ENCODE measurements around the gene FANCI.
"Not testable (repeated sequence)": the region's sequence is repeated elsewhere in the genome, so short reads cannot be mapped to it uniquely, and the experiment has no call there.

Gene FANCI

GRCh38 chr15:89225588-89225987, 18.2 kb upstream of the FANCI start:
- no peak for DNase-seq (ENCODE audit: low read depth)

GRCh38 chr15:89226359-89227221, 17.2 kb upstream of the FANCI start:
- no peak for DNase-seq (ENCODE audit: low read depth)

DNA sequence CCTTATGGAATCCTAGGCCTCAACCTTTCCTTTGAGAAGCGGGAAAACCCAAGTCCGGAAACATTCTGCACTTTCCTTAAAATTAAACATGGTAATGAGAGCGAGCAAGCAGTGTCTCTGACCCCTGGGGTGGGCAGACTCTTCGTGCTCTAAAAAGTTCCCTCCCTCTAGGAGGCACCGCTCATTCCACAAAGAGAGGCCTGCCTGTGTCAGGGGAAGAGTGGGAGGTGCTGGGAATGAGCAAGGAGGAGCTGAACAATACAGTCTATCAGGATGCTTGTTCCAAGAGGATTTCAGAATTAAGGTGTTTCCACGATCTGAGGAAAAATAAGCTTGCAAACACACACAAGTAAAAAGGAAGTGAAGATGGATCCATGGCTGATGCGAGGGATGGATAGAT, 16.4 kb upstream of the FANCI start:
- DNase-seq (ENCODE audit: low read depth): no peak

DNA sequence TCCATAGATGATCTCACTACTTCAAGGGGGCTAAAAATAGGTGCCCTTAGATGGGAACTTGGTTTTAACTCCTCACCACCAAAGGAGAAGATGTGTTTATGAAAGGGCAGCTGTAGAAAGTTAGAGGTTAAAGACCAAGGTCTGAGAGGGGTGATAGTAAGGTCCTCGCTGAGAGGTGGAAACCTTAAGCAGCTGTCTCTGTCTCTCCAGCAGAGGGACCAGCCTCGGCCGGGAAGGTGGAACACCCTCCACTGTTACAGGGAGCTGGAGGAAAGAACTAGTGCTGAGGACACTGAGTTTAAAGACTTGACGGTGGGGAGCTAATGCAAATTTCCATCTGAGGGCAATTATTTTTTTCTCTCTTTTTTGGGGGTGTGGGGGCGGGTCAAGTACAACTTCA, 13.5 kb upstream of the FANCI start:
- no peak for DNase-seq (ENCODE audit: low read depth)

DNA sequence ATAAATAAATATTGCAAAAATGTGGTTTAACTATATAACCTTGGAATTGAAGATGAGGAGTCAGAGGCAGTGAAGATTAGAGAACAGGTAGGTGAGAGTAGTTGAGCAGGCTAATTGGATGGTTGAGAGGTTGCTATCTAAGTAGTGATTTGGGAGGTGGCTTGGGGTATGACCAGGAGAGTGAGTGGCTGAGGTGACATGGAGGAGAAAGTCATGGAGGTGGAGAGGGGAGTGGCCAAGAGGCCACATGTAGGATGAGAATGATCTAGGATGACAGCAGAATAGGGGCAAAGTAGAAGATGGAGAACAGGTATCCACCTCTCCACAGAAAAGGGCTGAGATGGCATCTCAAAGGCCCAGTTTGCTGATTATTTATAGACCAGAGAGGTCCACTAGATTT, 11.9 kb upstream of the FANCI start:
- no peak for DNase-seq (ENCODE audit: low read depth)

DNA sequence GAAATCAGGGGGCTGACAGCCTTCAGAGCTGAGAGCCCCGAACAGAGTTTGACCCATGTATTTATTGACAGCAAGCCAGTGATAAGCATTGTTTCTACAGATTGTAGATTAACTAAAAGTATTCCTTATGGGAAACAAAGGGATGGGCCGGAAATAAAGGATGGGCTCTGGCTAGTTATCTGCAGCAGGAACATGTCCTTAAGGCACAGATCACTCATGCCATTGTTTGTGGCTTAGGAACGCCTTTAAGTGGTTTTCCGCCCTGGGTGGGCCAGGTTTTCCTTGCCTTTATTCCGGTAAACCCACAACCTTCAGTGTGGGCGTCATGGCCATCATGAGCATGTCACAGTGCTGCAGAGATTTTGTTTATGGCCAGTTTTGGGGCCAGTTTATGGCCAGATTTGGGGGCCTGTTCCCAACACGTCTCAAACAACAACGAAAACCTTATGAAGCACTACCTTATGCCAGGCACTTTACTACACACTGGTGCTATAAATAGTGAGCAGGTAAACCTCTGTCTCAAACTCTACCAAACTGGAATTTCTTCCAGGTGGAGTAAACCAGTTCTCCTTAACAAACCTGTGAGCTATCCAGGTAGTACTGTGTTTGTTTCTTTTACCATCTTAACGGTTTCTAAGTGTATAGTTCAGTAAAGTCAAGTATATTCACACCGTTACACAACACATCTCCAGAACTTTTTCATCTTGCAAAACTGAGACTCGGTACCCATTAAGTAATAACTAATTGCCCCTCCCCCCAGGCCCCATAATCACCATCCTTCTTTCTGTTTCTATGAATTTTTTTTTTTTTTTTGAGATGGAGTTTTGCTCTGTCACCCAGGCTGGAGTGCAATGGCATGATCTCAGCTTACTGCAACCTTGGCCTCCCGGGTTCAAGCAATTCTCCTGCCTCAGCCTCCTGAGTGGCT, 3.6 kb upstream of the FANCI start:
- DNase-seq (ENCODE audit: low read depth): not testable (repeated sequence)

DNA sequence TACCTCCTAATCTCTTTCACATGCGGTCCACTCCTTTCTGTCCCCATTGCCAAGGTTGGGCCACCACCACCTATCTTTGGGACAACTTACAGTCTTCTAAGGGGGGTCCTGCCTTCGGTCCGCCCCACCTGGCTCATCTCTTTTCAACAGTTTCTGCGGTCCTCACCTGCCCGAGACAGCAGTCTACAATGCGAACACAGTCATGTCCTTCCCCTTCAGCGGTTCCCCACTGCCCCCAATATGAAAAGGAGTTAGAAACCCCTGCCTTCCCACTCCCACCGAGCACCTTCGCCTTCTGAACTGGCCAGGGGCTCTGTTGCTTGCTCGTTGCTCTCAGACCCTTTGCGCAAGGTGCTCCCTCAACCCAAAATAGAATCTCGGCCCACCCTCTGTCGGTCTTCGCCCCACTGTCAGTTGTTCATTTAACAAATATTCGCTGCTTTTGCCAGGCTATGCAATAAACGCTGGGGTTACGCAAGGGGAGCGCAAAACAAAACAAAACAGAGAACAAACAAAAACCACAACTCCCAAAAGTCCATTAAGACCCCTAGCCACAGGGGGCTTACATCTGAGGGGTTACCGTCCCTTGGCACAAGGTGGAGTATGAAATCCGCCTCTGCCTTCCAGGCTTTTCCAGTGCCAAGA, 611 bp upstream of the FANCI start:
- DNase-seq (ENCODE audit: low read depth): no peak

- no peak for DNase-seq (ENCODE audit: low read depth)
Observed at GRCh38 chr15:89244574-89244903, 760 bp downstream of the FANCI start.

GRCh38 chr15:89247446-89247845, 3.7 kb downstream of the FANCI start:
- no peak for DNase-seq (ENCODE audit: low read depth)

GRCh38 chr15:89248584-89248983, 4.8 kb downstream of the FANCI start:
- no peak for DNase-seq (ENCODE audit: low read depth)

DNA sequence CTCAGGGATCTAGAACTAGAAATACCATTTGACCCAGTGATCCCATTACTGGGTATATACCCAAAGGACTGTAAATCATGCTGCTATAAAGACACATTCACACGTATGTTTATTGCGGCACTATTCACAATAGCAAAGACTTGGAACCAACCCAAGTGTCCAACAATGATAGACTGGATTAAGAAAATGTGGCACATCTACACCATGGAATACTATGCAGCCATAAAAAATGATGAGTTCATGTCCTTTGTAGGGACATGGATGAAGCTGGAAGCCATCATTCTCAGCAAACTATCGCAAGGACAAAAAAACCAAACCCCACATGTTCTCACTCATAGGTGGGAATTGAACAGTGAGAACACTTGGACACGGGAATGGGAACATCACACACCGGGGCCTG, 6.4 kb downstream of the FANCI start:
- not testable (repeated sequence) for DNase-seq (ENCODE audit: low read depth)

- DNase-seq (ENCODE audit: low read depth): not testable (repeated sequence)
Observed at GRCh38 chr15:89277281-89277680, 33.5 kb downstream of the FANCI start.

DNA sequence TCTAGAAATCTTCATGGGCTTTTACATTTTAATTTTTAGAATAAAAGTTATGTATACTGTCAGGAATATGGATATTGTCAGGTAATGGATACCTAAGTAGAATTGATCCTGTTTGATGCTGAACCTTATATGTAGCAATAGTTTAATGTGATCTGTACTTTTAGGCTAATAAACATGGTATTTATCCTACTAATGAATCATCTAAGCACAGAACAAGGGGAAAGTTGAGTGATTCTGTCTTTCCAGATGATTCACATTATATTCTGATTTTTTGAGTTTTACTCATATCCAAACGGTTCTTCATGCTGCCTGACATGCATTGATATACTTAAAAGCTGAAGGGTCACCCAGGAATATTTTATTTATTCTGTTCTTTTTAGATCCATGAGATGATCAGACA, 34.5 kb downstream of the FANCI start:
- no peak for DNase-seq (ENCODE audit: low read depth)

DNA sequence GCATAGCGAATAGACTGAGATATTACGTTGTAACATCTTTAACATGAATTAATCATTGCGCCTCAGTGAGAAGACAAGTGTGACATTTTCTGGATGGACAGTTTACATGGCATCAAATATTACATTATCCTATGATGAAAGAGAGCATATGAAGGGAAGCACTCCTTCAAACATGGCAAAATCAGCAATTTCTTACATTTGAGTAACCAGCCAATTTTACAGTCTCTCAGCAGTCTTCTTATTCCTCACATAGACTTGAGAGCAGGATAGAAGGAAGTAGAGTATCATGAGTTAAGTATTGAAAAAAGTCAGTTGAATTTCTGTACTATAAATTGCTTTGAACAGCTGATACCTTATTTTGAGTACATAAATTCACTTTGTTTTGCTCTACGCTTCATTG, 38.9 kb downstream of the FANCI start:
- no peak for DNase-seq (ENCODE audit: low read depth)

DNA sequence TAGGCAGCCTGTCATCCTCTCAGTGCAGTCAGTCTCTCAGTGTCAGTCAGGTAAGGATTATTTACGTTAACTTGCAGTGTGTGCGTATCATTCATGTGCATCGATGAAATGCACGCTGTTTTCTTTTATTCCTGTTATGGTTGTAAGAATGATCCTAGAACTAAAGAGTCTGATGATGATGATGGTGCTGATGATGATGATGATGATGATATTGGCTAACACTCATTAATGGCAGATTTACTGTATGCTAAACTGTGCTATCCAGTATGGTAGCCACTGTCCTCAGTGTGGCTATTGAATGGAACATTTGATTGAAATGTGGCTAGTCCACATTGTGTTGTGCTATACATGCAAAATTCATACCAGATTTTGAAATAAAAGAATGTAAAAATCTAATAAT, 39.4 kb downstream of the FANCI start:
- no peak for DNase-seq (ENCODE audit: low read depth)

DNA sequence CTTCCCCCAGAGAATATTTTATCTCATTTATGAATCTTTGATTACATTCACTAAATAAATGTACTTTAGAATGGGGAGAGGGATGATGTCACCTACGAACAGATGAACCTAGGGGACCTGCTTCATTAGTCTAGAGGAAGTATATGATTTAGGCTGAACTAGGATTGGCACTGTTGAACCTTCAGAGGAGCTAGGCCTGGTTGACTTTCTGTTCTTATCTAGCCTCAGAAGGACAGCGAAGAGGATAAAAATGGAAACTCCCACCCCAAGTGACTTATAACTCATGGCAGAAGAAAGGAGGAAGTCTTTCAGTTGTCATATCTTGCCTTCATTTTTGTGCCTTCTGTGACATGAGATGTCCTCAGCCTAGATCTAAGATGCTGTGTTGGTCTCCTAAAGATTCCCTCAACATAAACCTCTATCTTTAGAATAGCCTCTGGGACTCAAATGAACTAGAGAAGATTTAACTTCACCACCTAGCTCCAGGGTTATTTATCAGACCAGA, 48.2 kb downstream of the FANCI start:
- no peak for DNase-seq (ENCODE audit: low read depth)

- no peak for DNase-seq (ENCODE audit: low read depth)
Observed at GRCh38 chr15:89293012-89293411, 49.2 kb downstream of the FANCI start.

DNA sequence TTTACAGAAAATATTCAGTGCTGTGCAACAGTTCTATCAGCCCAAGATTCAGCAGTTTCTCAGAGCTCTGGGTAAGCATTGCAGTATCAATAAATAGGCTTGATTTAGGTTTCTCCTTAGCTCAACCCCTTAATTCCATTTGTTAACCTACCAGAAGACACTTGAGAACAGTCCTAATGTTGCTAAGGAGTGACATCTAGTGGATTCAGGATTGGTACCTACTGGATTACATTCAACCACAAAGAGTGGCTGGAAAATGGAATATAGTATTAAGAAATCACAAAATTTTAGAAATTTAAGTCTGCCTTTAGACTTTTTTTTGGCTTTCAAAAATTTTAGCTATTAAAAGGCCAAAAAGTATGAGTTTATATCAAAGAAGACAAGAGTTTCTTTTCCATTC, 56.1 kb downstream of the FANCI start:
- DNase-seq (ENCODE audit: low read depth): no peak

GRCh38 chr15:89301304-89302089, 57.7 kb downstream of the FANCI start:
- no peak for DNase-seq (ENCODE audit: low read depth)

DNA sequence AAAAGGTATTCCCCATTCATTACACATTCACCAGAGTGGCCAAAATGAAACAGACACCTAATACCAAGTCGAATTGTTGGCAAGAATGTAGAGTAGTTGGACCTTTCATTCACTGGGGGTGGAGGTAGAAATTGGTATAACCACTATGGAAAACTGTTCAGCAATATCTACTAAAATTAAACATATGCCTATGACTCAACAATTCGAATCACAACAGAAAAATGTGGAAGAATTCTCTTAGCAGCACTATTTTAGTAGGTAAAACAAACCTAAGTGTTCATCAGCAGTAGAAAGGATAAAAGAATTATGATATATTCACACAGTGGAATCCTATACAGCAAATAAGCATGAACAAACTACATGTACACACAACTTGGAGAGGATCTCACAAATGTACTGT, 60.2 kb downstream of the FANCI start:
- no peak for DNase-seq (ENCODE audit: low read depth)

GRCh38 chr15:89305395-89305794, 61.6 kb downstream of the FANCI start:
- no peak for DNase-seq (ENCODE audit: low read depth)
